Measurements from ENCODE around the gene SHISA6.

SHISA6 gene

GRCh38 chr17:11326492-11326891, 85.5 kb downstream of the SHISA6 start:
- no peak for DNase-seq (ENCODE audit: low read depth)
- H3K4me3 ChIP-seq (ENCODE audit: low read length), result no peak overlapping the region
- TF ChIP-seq, protein P1, sequence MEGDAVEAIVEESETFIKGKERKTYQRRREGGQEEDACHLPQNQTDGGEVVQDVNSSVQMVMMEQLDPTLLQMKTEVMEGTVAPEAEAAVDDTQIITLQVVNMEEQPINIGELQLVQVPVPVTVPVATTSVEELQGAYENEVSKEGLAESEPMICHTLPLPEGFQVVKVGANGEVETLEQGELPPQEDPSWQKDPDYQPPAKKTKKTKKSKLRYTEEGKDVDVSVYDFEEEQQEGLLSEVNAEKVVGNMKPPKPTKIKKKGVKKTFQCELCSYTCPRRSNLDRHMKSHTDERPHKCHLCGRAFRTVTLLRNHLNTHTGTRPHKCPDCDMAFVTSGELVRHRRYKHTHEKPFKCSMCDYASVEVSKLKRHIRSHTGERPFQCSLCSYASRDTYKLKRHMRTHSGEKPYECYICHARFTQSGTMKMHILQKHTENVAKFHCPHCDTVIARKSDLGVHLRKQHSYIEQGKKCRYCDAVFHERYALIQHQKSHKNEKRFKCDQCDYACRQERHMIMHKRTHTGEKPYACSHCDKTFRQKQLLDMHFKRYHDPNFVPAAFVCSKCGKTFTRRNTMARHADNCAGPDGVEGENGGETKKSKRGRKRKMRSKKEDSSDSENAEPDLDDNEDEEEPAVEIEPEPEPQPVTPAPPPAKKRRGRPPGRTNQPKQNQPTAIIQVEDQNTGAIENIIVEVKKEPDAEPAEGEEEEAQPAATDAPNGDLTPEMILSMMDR (conservative IDR thresholded peaks at IDR 0.05; ENCODE audit: low read depth, low read length), result no peak

GRCh38 chr17:11328770-11329169, 87.8 kb downstream of the SHISA6 start:
- TF ChIP-seq, protein P1 (conservative IDR thresholded peaks at IDR 0.05; ENCODE audit: low read depth, low read length), result no peak
- H3K4me3 ChIP-seq (ENCODE audit: low read length), result no peak overlapping the region
- DNase-seq (ENCODE audit: low read depth), result no peak

DNA sequence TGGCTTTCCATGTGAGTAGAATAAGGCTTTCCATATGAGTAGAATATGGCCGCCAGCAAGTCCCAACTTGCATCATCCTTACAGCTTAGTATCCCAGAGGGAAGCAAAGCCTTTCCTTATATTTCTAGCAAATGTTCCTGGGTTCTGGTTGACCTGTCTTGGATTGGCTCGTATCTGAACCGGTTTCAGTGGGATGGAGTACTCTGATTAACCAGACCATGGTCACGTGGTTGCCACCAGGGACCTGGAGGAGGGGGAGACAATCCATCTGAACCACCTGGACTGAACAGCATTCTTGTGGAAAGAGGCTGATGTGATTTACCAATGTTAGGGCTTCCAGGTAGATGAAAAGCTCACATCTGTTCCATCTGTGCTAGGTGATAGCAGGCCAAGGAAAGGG, 89.0 kb downstream of the SHISA6 start:
- TF ChIP-seq, protein P1 (conservative IDR thresholded peaks at IDR 0.05; ENCODE audit: low read depth, low read length), result no peak
- H3K4me3 ChIP-seq (ENCODE audit: low read length), result no peak overlapping the region
- no peak for DNase-seq (ENCODE audit: low read depth)

DNA sequence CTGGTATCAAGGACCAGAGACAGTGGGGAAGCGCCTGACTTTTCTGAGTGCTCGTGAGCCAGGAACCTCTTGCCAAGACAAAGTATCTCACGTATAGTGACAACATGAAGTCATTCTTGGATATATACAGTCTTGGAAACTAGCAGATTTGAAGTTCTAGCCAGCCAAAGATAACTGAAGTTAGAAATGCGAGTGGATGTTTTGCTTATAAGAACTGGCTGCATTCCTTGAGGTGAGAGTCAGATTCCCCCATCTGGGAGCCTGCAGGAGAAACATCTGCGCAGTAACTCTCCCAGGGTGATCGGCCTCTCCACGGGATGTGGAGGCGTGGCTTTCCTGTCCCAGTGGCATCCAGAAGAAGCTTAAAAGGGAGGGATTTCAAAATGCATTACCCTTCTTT, 89.8 kb downstream of the SHISA6 start:
- no peak overlapping the region for H3K4me3 ChIP-seq (ENCODE audit: low read length)
- no peak for DNase-seq (ENCODE audit: low read depth)
- TF ChIP-seq, protein P1 (conservative IDR thresholded peaks at IDR 0.05; ENCODE audit: low read depth, low read length), result no peak

- H3K4me3 ChIP-seq (ENCODE audit: low read length), result no peak overlapping the region
- DNase-seq (ENCODE audit: low read depth), result no peak
- TF ChIP-seq, protein P1 (conservative IDR thresholded peaks at IDR 0.05; ENCODE audit: low read depth, low read length), result no peak
Observed at GRCh38 chr17:11331547-11332513, 90.8 kb downstream of the SHISA6 start.

DNA sequence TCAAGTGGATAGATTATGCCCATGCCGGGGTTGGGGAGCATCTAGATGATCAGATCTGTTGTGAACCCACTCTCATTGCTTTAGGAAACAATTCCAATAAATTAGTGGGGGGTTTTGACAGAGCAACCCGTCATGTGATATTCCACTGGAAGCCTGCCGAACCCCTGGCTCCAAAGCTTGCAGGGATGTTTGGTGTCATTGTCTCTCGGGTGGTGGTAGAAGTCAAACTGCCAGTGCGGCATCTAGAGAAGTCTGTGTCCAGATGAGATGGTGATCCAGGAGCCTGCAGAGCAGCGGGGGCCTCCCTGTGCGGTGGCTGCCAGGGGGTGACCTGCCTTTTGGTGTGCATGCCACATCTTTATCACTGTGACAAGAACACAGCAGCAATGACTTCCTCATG, 91.7 kb downstream of the SHISA6 start:
- no peak overlapping the region for H3K4me3 ChIP-seq (ENCODE audit: low read length)
- TF ChIP-seq, protein P1 (conservative IDR thresholded peaks at IDR 0.05; ENCODE audit: low read depth, low read length), result no peak
- DNase-seq (ENCODE audit: low read depth), result no peak

DNA sequence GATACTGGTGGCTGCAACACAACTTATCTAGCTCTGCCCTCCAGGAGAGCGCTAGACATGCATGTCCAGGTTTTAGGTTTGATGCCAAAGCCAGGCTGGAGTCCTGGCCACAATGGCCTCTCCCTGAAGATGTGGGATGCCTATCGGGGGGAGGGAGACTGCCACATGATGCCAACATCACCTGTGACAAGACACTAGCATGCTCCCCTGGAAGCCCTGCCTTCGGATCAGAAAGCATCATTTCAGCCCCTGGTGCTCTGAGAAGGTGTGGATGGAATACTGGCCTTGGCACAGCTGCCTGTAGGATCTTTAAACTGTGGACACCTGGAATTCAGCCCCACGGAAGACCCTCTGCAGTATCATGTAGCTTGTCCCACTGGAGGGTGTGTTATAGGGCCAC, 93.5 kb downstream of the SHISA6 start:
- no peak overlapping the region for H3K4me3 ChIP-seq (ENCODE audit: low read length)
- no peak for DNase-seq (ENCODE audit: low read depth)
- TF ChIP-seq, protein P1 (conservative IDR thresholded peaks at IDR 0.05; ENCODE audit: low read depth, low read length), result no peak
